Erythroblast (primary cell): ENCODE measurements around the gene FSHR.

Experiments
- GATA1 ChIP-seq: IDR thresholded peaks from 2 replicates; pipeline ENCODE4 v1.6.1; 2011; ENCODE audit warnings: low read depth, mild to moderate bottlenecking, control low read depth, low read length, moderate library complexity
- POLR2A ChIP-seq: IDR thresholded peaks from 2 replicates; pipeline ENCODE4 v1.6.1; 2011; ENCODE audit warnings: mild to moderate bottlenecking, low read length

- TF ChIP-seq POLR2A (no peak), GATA1 (no peak)
Measured at GRCh38 chr2:49111456-49111855, 42.9 kb downstream of the FSHR start.
